Superior temporal gyrus (tissue), 1 donor: Measurements from ENCODE around the gene FANCL.
"Not testable (repeated sequence)": the region's sequence is repeated elsewhere in the genome, so short reads cannot be mapped to it uniquely, and the experiment has no call there.

Source experiments
- DNase-seq: peaks from one replicate; pipeline ENCODE4 v3.0.0-alpha.2; 2016; ENCODE audit errors: extremely low spot score

The FANCL gene

GRCh38 chr2:58240670-58241545, at the start of gene FANCL:
FANCL (minus strand) TSS chr2:58241325; CDS start chr2:58241313, 12 bp downstream.
- DNase-seq = peak; percentile 93

- no peak for DNase-seq
These were observed 47.9 kb upstream of the FANCL start for GRCh38 chr2:58289029-58289428.

DNA sequence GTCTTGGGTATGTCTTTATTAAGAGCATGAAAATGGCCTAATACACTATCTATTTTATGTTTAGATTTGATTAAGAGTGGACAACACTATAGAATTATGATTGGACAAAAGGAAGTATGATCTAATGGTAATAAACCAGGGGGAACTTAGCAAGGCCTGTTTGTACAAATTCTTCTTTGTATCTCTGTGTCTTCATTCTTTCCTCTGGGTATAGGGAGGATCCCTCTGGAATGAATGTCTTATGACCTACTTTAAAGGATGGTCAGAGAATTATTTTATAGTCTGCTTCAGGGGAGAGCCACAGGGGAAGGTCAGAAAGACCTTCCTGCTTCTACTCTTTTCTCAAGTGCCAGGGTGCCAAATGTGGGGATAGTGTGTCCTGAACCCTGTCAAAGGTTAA, 42.8 kb upstream of the FANCL start:
- no peak for DNase-seq

DNA sequence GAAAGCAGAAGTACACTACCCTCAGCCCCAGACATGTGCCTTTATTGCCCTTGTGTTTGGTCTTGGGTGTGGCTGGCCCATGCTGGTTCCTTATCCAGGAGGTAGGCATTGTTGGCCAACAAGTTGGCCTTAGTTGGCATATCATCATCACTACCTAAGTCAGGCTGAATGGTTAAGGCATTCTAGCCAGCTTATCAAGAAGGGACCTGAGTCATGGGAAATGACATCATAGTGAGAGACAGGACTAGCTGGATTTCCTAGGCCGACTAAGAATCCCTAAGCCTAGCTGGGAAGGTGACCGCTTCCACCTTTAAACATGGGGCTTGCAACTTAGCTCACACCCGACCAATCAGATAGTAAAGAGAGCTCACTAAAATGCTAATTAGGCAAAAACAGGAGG, 34.0 kb upstream of the FANCL start:
- DNase-seq = not testable (repeated sequence)

DNA sequence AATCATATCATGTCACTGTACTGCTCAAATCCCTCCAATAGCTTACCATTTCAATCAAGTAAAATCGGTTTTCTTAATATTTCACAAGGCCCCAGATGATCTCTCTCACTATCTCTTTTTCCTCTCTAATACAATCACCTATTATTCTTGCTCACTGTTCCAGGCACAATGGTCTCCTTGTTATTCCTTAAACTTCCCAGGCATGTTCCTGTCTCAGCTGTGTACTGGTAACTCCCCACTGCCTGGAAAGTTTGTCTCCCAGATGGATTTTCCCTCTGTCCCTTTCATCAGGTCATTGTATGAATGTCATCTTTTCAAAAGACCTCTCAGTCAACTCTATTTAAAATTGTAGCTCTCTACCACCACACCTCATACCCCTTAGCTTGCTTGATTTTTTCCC, 30.7 kb upstream of the FANCL start:
- DNase-seq = peak; percentile 82

DNA sequence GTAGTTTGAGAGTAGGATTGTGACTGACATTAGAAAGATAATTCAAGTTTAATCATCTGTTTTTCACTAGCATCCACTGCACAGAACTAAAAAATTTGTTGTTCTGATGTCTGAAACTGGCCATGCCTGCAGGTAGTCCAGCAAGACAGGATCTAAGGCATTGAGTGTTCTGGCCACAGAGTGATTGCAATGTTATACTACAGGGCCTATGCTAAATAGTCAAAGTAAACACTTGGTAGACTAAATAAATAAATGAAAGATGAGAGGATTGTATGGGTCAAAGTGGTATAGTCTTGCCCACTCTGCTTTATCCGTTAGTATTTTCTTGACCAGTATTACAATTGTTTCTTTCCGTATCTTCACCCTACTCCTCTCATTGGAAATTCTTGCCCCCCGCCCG, 27.6 kb upstream of the FANCL start:
- no peak for DNase-seq

GRCh38 chr2:58266211-58266610, 25.1 kb upstream of the FANCL start:
- no peak for DNase-seq

- no peak for DNase-seq
These were observed 20.1 kb upstream of the FANCL start for GRCh38 chr2:58261209-58261608.

DNA sequence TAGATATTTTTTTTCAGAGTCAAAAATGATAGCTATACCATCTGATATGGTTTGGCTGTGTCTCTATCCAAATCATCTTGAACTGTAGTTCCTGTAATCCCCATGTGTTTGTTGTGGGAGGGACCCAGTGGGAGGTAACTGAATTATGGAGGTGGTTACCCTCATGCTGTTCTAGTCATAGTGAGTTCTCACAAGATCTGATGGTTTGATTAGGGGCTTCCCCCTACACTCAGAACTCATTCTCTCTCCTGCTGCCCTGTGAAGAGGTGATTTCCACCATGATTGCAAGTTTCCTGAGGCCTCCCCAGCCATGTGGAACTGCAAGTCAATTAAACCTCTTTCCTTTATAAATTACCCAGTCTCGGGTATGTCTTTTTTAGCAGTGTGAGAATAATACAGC, 17.3 kb upstream of the FANCL start:
- not testable (repeated sequence) for DNase-seq

DNA sequence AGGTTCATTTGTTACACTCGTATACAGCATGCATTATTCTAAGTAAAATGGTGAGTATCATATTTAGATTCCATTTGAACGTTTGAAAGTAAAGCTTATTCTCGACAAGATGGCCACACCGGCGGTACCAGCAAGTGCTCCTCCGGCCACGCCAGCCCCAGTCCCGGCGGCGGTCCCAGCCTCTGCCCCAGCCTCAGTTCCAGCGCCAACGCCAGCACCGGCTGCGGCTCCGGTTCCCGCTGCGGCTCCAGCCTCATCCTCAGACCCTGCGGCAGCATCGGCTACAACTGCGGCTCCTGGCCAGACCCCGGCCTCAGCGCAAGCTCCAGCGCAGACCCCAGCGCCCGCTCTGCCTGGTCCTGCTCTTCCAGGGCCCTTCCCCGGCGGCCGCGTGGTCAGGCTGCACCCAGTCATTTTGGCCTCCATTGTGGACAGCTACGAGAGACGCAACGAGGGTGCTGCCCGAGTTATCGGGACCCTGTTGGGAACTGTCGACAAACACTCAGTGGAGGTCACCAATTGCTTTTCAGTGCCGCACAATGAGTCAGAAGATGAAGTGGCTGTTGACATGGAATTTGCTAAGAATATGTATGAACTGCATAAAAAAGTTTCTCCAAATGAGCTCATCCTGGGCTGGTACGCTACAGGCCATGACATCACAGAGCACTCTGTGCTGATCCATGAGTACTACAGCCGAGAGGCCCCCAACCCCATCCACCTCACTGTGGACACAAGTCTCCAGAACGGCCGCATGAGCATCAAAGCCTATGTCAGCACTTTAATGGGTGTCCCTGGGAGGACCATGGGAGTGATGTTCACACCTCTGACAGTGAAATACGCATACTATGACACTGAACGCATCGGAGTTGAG, 10.4 kb upstream of the FANCL start:
- DNase-seq = not testable (repeated sequence)

DNA sequence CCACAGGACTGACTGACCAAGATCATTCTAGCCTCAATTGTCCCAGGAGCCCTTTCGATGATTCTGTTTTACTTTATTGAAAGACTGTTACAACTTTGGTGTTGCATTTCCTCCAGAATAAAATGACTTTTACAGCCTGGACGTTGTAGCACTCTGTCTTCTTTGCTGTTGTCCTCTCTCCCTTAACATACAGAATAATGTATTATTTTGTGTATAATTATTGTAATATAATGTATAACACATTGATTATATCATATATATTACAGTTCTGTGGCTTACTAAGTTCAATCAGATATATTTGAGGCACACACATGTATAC, 380 bp upstream of the FANCL start:
- no peak for DNase-seq

- no peak for DNase-seq
These were observed 1.7 kb downstream of the FANCL start for GRCh38 chr2:58239243-58239925.

DNA sequence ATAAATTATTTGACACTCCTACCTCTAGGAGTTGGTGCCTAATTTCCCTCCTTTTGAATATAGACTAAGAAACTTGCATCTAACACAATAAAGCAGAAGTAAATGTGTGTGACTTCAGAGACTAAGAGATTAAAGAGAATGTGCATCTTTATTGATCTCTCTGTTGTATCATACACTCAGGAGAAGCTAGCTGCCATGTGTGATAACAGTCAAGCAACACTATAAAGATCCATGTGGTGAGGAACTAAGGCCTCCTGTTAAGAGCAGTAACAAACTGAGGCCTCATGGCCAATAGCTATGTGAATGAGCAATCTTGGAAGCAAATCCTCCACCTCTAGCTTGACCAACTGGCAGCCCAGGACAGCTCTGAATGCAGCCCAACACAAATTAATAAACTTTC, 3.4 kb downstream of the FANCL start:
- peak; percentile 33 for DNase-seq

DNA sequence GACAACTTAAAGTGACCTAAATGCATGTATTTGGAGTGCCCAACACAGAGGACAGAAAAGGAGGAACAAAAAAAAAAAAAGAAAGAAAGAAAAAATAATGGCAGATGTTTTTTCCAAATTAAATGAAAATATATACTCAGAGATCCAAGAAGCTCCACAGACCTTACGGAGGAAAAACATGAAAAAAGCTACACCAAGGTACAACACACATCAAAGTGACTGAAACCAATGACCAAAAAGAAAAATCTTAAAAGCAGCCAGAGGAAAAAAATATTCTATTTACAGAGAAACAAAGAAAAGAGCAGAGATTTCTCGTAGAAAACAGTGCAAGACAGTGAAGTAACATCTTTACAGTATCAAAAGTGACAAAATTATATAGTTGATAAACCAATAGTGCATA, 5.1 kb downstream of the FANCL start:
- DNase-seq = no peak

GRCh38 chr2:58235170-58235569, 6.0 kb downstream of the FANCL start:
- peak; percentile 14 for DNase-seq

DNA sequence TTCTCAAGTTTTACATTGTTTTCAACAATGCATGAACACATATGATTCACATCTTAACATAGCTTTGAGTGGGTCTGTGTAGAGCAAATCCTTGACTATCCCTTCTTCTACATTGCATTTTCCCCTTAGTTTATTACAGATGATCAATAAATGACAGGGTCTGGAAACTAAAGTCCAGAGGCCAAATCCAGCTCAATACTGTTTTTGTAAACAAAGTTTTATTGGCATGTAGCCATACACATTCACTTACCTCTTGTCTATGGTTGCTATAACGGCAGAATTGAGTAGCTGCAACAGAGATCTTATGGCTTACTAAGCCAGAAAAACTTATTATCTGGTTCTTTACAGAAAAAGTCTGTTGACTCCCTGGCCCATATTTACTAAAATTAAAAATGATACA, 12.8 kb downstream of the FANCL start:
- DNase-seq = no peak

GRCh38 chr2:58227171-58227917, 13.8 kb downstream of the FANCL start:
- DNase-seq = no peak

- DNase-seq = no peak
These were observed 19.2 kb downstream of the FANCL start for GRCh38 chr2:58221909-58222308.

GRCh38 chr2:58215429-58215828, 25.7 kb downstream of the FANCL start:
- no peak for DNase-seq

GRCh38 chr2:58210951-58211568, 30.1 kb downstream of the FANCL start:
- not testable (repeated sequence) for DNase-seq

DNA sequence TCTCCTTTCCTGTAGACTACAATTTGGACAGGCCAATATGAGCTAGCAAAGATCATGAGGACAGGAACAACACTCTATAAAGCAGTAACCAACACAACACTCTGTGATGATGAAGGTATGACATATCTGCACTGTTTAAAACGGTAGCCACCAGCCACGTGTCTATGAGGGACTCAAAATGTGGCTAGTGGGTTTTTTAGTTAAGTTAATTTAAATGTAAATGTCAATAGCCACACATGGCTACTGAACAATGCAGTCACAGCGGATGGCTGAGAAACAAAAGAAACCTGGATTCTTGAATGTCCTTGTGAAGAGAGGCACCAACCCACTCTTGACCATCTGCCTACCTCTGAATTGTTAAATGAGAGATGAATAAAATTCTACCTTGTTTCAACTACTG, 33.9 kb downstream of the FANCL start:
- no peak for DNase-seq
